Rectal smooth muscle tissue (tissue), 1 donor: ENCODE results near the gene MYOCOS.
"Not testable (repeated sequence)": the region's sequence is repeated elsewhere in the genome, so short reads cannot be mapped to it uniquely, and the experiment has no call there.

ENCODE experiments used
- H3K27ac ChIP-seq: one replicate; pipeline ENCODE4 v1.7.0; 2013; ENCODE audit warnings: low read depth, low read length, inconsistent platforms
- H3K27me3 ChIP-seq: one replicate; pipeline ENCODE4 v1.7.0; 2013; ENCODE audit warnings: low read length; ENCODE audit not compliant: control insufficient read depth, insufficient read depth
- H3K36me3 ChIP-seq: one replicate; pipeline ENCODE4 v1.7.0; 2013; ENCODE audit warnings: low read length; ENCODE audit not compliant: control insufficient read depth, insufficient read depth
- H3K4me1 ChIP-seq: one replicate; pipeline ENCODE4 v1.7.0; 2013; ENCODE audit warnings: low read length; ENCODE audit not compliant: control insufficient read depth, insufficient read depth
- H3K4me3 ChIP-seq: one replicate; pipeline ENCODE4 v1.7.0; 2013; ENCODE audit warnings: low read length
- H3K9ac ChIP-seq: one replicate; pipeline ENCODE4 v1.7.0; 2013; ENCODE audit warnings: low read length

Gene MYOCOS

GRCh38 chr1:171654201-171654941 is 32.3 kb downstream of the MYOCOS start:
- Histone ChIP-seq H3K4me1 (peaks cover 18% of the 10 kb centered on the region), H3K4me3 (no peak overlapping the region)

GRCh38 chr1:171654942-171655745 is 33.1 kb downstream of the MYOCOS start:
- H3K4me1 ChIP-seq: peaks cover 18% of the 10 kb centered on the region
- H3K36me3 ChIP-seq: no peaks in the 10 kb centered on the region
- no peak overlapping the region for H3K9ac ChIP-seq
- H3K27me3 ChIP-seq: no peaks in the 10 kb centered on the region
- no peak overlapping the region for H3K4me3 ChIP-seq
- peak overlapping the region; percentile 57 for H3K27ac ChIP-seq

More at GRCh38 chr1:171654201-171654941, 32.3 kb downstream of the MYOCOS start:
- H3K9ac ChIP-seq: no peak overlapping the region
- no peaks in the 10 kb centered on the region for H3K36me3 ChIP-seq
- no peaks in the 10 kb centered on the region for H3K27me3 ChIP-seq
- H3K27ac ChIP-seq: peak overlapping the region; percentile 57

DNA sequence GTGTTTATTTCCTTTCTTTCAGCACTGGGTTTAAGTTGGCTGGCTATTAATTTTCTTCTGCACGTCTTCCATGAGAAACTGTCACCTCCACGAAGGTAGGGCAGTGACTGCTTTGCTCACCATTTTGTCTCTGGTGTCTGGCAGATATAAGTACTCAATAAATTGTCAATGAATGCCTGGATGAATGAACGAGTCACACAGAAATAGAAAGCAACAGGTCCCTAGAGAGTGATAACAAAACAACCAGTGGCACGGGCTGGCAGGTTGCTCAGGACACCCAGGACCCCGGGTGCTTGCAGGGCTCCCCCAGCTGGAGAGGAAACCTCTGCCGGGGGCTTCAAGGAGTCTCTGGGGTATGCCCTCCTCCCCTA is 33.7 kb downstream of the MYOCOS start:
- H3K27ac ChIP-seq: no peak overlapping the region
- H3K9ac ChIP-seq: no peak overlapping the region
- H3K4me1 ChIP-seq: peaks cover 18% of the 10 kb centered on the region
- no peaks in the 10 kb centered on the region for H3K36me3 ChIP-seq
- no peaks in the 10 kb centered on the region for H3K27me3 ChIP-seq
- H3K4me3 ChIP-seq: no peak overlapping the region

DNA sequence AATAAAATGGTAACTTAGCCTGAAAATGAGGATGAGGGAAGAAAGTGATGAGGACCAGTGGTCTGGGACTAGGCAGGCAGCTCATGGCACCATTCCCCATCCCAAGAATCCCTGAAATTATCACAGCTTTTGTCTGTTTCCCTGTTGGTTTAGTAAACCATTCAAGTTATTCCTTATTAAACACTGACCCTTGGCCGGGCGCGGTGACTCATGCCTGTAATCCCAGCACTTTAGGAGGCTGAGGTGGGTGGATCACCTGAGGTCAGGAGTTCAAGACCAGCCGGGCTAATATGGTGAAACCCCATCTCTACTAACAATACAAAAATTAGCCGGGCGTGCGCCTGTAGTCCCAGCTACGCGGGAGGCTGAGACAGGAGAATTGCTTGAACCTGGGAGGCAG is 34.2 kb downstream of the MYOCOS start:
- not testable (repeated sequence) for H3K4me3 ChIP-seq, H3K27ac ChIP-seq, H3K9ac ChIP-seq, H3K27me3 ChIP-seq, H3K36me3 ChIP-seq
- H3K4me1 ChIP-seq: peaks cover 18% of the 10 kb centered on the region

DNA sequence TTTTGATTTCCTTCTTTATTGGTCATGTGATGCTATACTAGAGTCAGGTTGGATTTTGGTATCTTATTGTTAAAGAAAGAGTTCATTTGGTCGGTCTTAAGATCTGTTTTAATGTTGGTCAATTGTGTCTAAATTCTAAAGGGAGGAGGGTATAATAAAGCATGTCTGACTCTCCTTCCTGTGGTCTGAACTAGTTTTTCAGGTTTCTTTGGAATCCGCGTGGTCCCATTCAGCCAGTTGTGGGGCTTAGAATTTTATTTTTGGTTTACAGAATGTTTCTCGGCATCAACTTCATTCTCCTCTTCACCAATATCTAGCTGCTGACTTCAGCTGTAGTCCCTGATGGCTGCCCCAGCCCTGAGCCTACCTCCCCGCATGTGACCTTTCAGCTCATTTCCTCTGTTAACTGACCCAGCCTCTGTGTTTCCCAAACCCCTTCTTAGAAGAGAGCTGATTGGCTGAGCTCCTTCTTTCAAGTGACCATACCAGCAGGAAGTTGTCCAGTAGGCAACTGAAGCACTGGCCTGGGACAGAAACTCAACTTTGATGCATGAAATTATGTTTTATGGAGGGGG is 39.1 kb downstream of the MYOCOS start:
- Histone ChIP-seq H3K36me3 (no peaks in the 10 kb centered on the region), H3K27ac (no peak overlapping the region), H3K4me3 (no peak overlapping the region), H3K27me3 (no peaks in the 10 kb centered on the region), H3K4me1 (peaks cover 4% of the 10 kb centered on the region), H3K9ac (no peak overlapping the region)

DNA sequence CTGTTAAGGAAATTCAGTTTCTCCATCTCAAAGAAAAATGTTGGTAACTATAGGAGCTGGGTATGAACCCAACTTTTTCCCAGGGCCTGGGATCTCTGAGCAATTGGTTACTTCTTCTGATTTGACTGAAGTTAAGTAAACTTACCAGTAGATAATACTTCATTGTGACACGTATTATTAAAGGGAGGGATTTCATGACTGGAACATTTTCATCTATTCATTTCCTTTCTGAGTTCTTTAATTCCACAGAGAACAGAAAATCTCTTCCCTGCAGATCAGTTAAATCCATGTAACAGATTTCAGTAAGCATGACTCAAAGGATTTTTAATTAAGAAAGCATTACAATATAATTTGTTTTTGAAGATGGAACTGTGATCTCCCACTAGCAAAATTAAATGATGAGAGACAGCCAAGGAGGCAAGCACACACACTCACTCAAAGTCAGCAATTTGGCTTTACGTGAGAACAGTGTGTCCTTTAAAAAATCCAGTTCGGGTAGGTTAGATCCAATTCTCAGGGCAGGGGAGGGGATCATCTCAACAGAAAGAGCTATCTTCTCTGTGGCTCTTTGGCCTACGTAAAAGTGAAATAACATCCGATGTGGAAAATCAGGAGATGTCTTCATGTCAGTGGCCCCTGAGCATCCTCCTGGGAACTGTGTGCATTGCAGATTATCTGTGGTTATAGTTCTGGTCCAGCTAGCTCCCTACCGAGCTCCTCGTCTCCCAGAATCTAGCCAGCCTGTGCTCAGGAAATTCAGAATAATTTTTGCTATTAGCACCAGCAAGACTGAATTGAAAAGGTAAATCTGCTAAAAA is 41.2 kb downstream of the MYOCOS start:
- Histone ChIP-seq H3K27me3 (no peaks in the 10 kb centered on the region), H3K36me3 (no peaks in the 10 kb centered on the region), H3K27ac (no peak overlapping the region), H3K9ac (no peak overlapping the region), H3K4me3 (no peak overlapping the region), H3K4me1 (peaks cover 11% of the 10 kb centered on the region)

- Histone ChIP-seq H3K4me1 (peaks cover 11% of the 10 kb centered on the region), H3K27me3 (no peaks in the 10 kb centered on the region), H3K27ac (peak overlapping the region; percentile 57), H3K9ac (no peak overlapping the region), H3K36me3 (no peaks in the 10 kb centered on the region), H3K4me3 (no peak overlapping the region)
These were observed 42.0 kb downstream of the MYOCOS start for GRCh38 chr1:171663854-171664575.

- Histone ChIP-seq H3K9ac (no peak overlapping the region), H3K4me1 (peaks cover 11% of the 10 kb centered on the region), H3K27me3 (no peaks in the 10 kb centered on the region), H3K27ac (no peak overlapping the region), H3K4me3 (no peak overlapping the region), H3K36me3 (no peaks in the 10 kb centered on the region)
These were observed 42.9 kb downstream of the MYOCOS start for GRCh38 chr1:171664976-171665375.

- Histone ChIP-seq H3K27me3 (no peaks in the 10 kb centered on the region), H3K36me3 (no peaks in the 10 kb centered on the region), H3K4me1 (peaks cover 11% of the 10 kb centered on the region), H3K9ac (no peak overlapping the region), H3K4me3 (no peak overlapping the region), H3K27ac (no peak overlapping the region)
These were observed 44.2 kb downstream of the MYOCOS start for GRCh38 chr1:171666114-171666769.

- Histone ChIP-seq H3K9ac (no peak overlapping the region), H3K27me3 (no peaks in the 10 kb centered on the region), H3K4me3 (no peak overlapping the region), H3K27ac (no peak overlapping the region), H3K4me1 (peaks cover 11% of the 10 kb centered on the region), H3K36me3 (no peaks in the 10 kb centered on the region)
These were observed 46.3 kb downstream of the MYOCOS start for GRCh38 chr1:171668372-171668771.

DNA sequence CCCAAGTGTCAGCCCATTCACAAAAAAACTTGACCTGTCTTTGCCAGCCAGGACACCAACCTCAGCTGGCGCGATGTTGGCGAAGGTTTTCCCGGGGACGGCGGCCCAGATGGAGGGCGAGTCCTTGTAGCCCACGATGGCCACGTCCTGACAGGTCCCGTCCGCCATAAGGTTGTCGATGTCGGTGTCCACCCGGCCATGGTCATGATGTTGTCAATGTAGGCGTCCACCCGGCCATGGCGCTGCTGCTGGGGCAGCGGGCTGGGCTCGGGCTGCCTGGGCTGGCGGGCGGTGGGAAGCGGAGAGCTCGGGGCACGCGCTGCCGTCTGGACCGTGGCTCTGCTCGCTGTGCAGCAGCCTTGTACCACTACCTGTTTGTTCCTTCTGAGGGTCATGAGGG is 48.7 kb downstream of the MYOCOS start:
- Histone ChIP-seq H3K4me3 (no peak overlapping the region), H3K4me1 (peaks cover 13% of the 10 kb centered on the region), H3K9ac (no peak overlapping the region), H3K36me3 (no peaks in the 10 kb centered on the region), H3K27ac (no peak overlapping the region), H3K27me3 (no peaks in the 10 kb centered on the region)
